Transverse colon (tissue), 4 donors: ENCODE results near the gene TFG. TPM values are rescaled to one million over a fixed set of nuclear protein-coding genes. Genes with fewer than 3 reads are reported as not detected.

ENCODE experiments used
- DNase-seq: peaks from one replicate; pipeline ENCODE4 v3.0.0-alpha.2; 2019
- H3K27ac ChIP-seq, 4 donors: fragments of 200-600 bp; sonication (generic); 2 replicates each; pipeline ENCODE4 v1.5.1; 2016 to 2018; ENCODE audit warnings: inconsistent platforms in 4 of 4
- H3K27me3 ChIP-seq: fragments of 200-600 bp; sonication (generic); 2 replicates; pipeline ENCODE4 v1.5.1; 2017; ENCODE audit warnings: inconsistent platforms
- H3K36me3 ChIP-seq, 4 donors: fragments of 200-600 bp; sonication (generic); 2 replicates each; pipeline ENCODE4 v1.5.1; 2017 to 2019; ENCODE audit warnings: inconsistent platforms in 4 of 4
- H3K4me1 ChIP-seq, 4 donors: fragments of 200-600 bp; sonication (generic); 2 replicates each; pipeline ENCODE4 v1.5.1; 2017 to 2020; ENCODE audit warnings: inconsistent platforms in 4 of 4
- H3K4me3 ChIP-seq, 4 donors: fragments of 200-600 bp; sonication (generic); 1 replicate in 1 of 4; 2 replicates in 3 of 4; pipeline versions ENCODE4 v1.5.1 to v1.6.1; 2017 to 2019; ENCODE audit warnings: inconsistent platforms in 4 of 4
- H3K9me3 ChIP-seq, 2 donors: fragments of 200-600 bp; sonication (generic); 2 replicates each; pipeline ENCODE4 v1.5.1; 2017 to 2019; ENCODE audit warnings: inconsistent platforms in 2 of 2
- EP300 ChIP-seq: sonication (generic); formaldehyde crosslinking; IDR thresholded peaks from one replicate; pipeline ENCODE4 v1.6.1; 2017; ENCODE audit warnings: antibody characterized with exemption, low read depth
- POLR2A ChIP-seq: fragments of 450-650 bp; IDR thresholded peaks from one replicate; pipeline ENCODE4 v1.6.1; 2016; ENCODE audit warnings: antibody characterized with exemption, mild to moderate bottlenecking, moderate library complexity
- POLR2AphosphoS5 ChIP-seq, 3 donors: sonication (generic); formaldehyde crosslinking; IDR thresholded peaks; one replicate each; pipeline ENCODE4 v1.6.1; 2016; ENCODE audit warnings: antibody characterized with exemption in 3 of 3
- WGBS, 2 donors: methylation state at CpG; one replicate each; pipeline ENCODE4 v1.1.5; 2018; ENCODE audit warnings: low coverage in 1 of 2; 5-methylcytosine and 5-hydroxymethylcytosine counted together
- in situ Hi-C, 4 donors: fragments of 200-750 bp; cut with MboI; loops; one replicate each; pipeline versions ENCODE4 v1.15.0 to v1.15.1; 2017; ENCODE audit warnings: low sequenced_read_pairs in 3 of 4, low pct_ligation_motif_present in 1 of 4, low pct_unique_long_range_greater_than_20kb in 1 of 4
- intact Hi-C: fragments of 100-400 bp; cut with DNase I; formaldehyde crosslinking; loops from one replicate; pipeline ENCODE4 v1.15.1; 2023; ENCODE audit warnings: low total_unique reads
- total RNA-seq, 4 donors: library from RNA; depleted of rRNA; stranded (reverse); fragments of >200 nt; gene quantifications; one replicate each; pipeline ENCODE4 v1.1.0, GENCODE V29; 2016
- TF ChIP-seq, protein P1 (sequence below), 5 experiments: fragments of 200-600 bp in 3 of 5; fragments of 450-650 bp in 2 of 5; sonication (generic) in 3 of 5; IDR thresholded peaks; 1 replicate in 2 of 5; 2 replicates in 3 of 5; pipeline ENCODE4 v1.5.1; 2016 to 2017; ENCODE audit warnings: antibody characterized with exemption in 5 of 5, inconsistent platforms in 3 of 5, mild to moderate bottlenecking in 2 of 5, moderate library complexity in 1 of 5

The TFG gene
- total RNA-seq, 4 donors from 2014 or later = 72.2 to 118 (median 94.3) TPM

DNA sequence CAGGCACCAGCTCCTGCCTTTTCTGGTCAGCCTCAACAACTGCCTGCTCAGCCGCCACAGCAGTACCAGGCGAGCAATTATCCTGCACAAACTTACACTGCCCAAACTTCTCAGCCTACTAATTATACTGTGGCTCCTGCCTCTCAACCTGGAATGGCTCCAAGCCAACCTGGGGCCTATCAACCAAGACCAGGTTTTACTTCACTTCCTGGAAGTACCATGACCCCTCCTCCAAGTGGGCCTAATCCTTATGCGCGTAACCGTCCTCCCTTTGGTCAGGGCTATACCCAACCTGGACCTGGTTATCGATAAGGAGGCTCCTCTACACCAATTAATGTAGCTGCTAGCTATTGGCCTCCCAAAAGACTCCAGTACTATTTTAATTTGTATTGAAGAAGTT, 38.9 kb downstream of the TFG start:
- intact Hi-C loops = no loop called here

DNA sequence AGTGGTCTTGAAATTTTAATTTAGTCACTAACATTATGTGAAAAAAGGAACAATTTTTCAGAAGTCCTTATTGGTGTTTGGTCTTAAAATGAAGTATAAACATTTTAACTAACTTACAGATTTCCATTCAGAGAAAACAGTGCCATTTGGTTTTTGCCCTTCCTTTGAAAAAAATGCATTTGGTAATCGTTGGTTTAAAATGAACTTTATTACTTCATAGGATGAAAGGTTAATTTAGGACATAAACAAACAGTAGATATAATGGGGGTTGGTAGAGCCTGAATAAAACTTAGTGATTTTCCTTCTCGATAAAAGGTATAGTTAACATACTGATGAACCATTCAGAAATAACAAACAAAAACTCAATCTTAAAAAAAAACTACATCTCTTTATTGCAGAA, 39.7 kb downstream of the TFG start:
- in situ Hi-C loops = no loop called here
- Histone ChIP-seq H3K4me3 (no peak overlapping the region), H3K9me3 (no peaks in the 10 kb centered on the region), H3K36me3 (peaks cover 0 to 57% (median 27%) of the 10 kb centered on the region in 4 donors), H3K27me3 (no peaks in the 10 kb centered on the region), H3K4me1 (no peaks in the 10 kb centered on the region), H3K27ac (no peak overlapping the region)
- TF ChIP-seq, protein P1, sequence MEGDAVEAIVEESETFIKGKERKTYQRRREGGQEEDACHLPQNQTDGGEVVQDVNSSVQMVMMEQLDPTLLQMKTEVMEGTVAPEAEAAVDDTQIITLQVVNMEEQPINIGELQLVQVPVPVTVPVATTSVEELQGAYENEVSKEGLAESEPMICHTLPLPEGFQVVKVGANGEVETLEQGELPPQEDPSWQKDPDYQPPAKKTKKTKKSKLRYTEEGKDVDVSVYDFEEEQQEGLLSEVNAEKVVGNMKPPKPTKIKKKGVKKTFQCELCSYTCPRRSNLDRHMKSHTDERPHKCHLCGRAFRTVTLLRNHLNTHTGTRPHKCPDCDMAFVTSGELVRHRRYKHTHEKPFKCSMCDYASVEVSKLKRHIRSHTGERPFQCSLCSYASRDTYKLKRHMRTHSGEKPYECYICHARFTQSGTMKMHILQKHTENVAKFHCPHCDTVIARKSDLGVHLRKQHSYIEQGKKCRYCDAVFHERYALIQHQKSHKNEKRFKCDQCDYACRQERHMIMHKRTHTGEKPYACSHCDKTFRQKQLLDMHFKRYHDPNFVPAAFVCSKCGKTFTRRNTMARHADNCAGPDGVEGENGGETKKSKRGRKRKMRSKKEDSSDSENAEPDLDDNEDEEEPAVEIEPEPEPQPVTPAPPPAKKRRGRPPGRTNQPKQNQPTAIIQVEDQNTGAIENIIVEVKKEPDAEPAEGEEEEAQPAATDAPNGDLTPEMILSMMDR (IDR thresholded peaks at IDR 0.05) = no peak
- TF ChIP-seq POLR2A (no peak), EP300 (no peak), POLR2AphosphoS5 (IDR thresholded peaks at IDR 0.05) (no peak)
- DNase-seq = no peak
- intact Hi-C loops = no loop called here
- WGBS, 2 donors = 44 to 49% methylated on average over 2 of the region's 2 CpGs

More for the DNA sequence above, 38.9 kb downstream of the TFG start:
- DNase-seq = no peak
- WGBS, 2 donors = 99% methylated on average over 6 of the region's 6 CpGs; no CpG with 5 or more reads in 1 of the 2 donors
- in situ Hi-C loops = no loop called here
- TF ChIP-seq POLR2AphosphoS5 (IDR thresholded peaks at IDR 0.05) (no peak), POLR2A (no peak), EP300 (no peak)
- TF ChIP-seq, protein P1 (IDR thresholded peaks at IDR 0.05) = no peak
- Histone ChIP-seq H3K27ac (no peak overlapping the region), H3K27me3 (no peaks in the 10 kb centered on the region), H3K4me1 (no peaks in the 10 kb centered on the region), H3K36me3 (peaks cover 0 to 64% (median 26%) of the 10 kb centered on the region in 4 donors), H3K9me3 (no peaks in the 10 kb centered on the region), H3K4me3 (no peak overlapping the region)

DNA sequence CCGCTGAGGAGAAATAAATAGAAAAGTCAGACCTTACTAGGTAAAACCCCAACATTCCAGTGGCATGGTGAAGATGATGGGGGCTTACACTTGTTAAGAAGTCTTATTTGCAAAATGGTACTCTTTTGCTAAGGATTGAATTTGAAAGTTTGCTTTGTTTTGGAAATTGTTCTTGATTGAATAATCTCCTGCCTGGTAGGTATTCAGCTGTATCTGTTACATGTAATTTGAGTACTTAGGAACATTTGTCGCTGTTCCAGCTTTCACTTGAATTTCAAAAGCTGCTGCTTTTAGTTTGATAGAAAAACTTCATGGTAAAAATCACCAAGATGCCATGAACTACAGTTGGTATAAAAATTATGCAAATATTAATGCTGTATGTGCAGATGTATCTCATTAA, 44.6 kb downstream of the TFG start:
- 86 to 100% methylated on average over 2 of the region's 2 CpGs for WGBS, 2 donors
- intact Hi-C loops = no loop called here
- Histone ChIP-seq H3K27ac (no peak overlapping the region), H3K36me3 (peaks cover 0 to 29% (median 10%) of the 10 kb centered on the region in 4 donors), H3K4me3 (no peak overlapping the region), H3K4me1 (no peaks in the 10 kb centered on the region), H3K27me3 (no peaks in the 10 kb centered on the region), H3K9me3 (no peaks in the 10 kb centered on the region)
- no peak for DNase-seq
- in situ Hi-C loops = no loop called here
- no peak for TF ChIP-seq EP300

DNA sequence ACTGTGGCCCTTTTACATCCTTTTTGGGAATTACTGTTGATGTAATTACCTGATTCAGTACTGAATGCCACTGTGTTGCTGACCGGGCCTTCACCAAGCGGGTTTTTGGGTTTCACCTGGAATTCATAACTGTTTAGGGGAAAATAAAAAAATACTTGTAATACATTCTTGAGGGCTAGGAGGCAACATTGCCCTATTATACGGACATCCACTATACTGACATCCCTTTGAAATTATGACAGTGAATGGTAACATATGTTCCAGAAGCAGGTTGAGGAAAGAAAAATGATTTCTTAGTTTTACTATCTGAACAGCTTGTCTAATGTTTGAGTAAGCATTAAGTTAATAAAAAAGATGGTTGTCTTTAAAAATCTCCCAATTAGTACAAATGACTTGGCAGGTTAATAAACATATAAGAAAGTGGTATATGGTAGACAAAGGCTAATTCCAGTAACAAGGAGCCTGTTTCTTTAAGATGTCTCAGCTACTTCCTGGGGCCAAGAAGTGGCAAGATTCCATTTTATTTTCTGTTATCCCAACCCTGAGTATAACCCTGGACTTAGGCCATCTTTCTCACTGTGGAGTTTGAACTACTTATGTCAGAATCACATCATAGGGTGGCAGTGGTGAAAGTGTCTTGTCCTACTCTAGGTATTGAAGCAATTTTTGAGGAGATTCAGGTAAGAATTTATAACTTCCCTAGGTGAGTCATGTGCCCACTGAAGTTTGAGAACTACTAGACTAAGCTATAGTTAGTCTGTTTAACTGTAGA, 45.5 kb downstream of the TFG start:
- WGBS, 2 donors = 71 to 73% methylated on average over 3 of the region's 3 CpGs
- in situ Hi-C loops = no loop called here
- H3K36me3 ChIP-seq = peaks cover 0 to 29% (median 4%) of the 10 kb centered on the region in 4 donors
- intact Hi-C loops = no loop called here
- TF ChIP-seq POLR2AphosphoS5 (IDR thresholded peaks at IDR 0.05) = no peak
- TF ChIP-seq, protein P1 (IDR thresholded peaks at IDR 0.05) = no peak
- TF ChIP-seq EP300 = no peak
- no peak for TF ChIP-seq POLR2A
- no peak overlapping the region for H3K27ac ChIP-seq
- DNase-seq = no peak
- H3K4me3 ChIP-seq = no peak overlapping the region
- H3K4me1 ChIP-seq = no peaks in the 10 kb centered on the region
- H3K9me3 ChIP-seq = no peaks in the 10 kb centered on the region
- no peaks in the 10 kb centered on the region for H3K27me3 ChIP-seq
